Hepatocyte (in vitro differentiated cells): Measurements from ENCODE around the gene PDYN.

Experiments used
- EZH2 ChIP-seq: fragments of 200-600 bp; sonication (generic); IDR thresholded peaks from 2 replicates; pipeline ENCODE4 v1.6.1; 2016; ENCODE audit warnings: antibody characterized with exemption, mild to moderate bottlenecking, borderline replicate concordance
- EZH2phosphoT487 ChIP-seq: fragments of 200-600 bp; sonication (generic); IDR thresholded peaks from one replicate; pipeline ENCODE4 v1.6.1; 2018; ENCODE audit warnings: antibody characterized with exemption, mild to moderate bottlenecking, low read depth, moderate library complexity; ENCODE audit not compliant: unreplicated experiment, severe bottlenecking
- TF ChIP-seq, protein P1 (sequence below): fragments of 200-600 bp; sonication (generic); IDR thresholded peaks from 2 replicates; pipeline ENCODE4 v1.5.1; 2016; ENCODE audit warnings: antibody characterized with exemption, mild to moderate bottlenecking; ENCODE audit not compliant: poor library complexity

DNA sequence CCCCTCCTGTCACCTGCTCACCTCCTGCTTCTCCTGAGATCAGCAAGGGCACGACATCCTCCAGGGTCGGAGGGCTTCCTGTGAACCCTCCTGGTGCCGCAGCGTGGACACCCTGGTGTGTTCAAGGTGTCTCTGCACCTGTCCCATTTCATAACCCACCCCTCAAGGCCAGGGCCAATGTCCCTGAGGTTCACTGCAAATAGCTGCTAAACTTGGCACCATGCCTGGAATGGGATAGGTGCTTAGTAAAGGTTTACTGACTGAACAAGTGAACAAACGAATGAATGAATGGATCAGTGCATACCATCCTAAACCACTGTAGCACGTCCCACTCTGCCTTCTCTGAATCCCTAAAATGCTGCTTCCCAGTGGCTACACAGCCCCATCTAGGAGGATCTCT lies 63.7 kb downstream of the PDYN start:
- TF ChIP-seq, protein P1, sequence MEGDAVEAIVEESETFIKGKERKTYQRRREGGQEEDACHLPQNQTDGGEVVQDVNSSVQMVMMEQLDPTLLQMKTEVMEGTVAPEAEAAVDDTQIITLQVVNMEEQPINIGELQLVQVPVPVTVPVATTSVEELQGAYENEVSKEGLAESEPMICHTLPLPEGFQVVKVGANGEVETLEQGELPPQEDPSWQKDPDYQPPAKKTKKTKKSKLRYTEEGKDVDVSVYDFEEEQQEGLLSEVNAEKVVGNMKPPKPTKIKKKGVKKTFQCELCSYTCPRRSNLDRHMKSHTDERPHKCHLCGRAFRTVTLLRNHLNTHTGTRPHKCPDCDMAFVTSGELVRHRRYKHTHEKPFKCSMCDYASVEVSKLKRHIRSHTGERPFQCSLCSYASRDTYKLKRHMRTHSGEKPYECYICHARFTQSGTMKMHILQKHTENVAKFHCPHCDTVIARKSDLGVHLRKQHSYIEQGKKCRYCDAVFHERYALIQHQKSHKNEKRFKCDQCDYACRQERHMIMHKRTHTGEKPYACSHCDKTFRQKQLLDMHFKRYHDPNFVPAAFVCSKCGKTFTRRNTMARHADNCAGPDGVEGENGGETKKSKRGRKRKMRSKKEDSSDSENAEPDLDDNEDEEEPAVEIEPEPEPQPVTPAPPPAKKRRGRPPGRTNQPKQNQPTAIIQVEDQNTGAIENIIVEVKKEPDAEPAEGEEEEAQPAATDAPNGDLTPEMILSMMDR = no peak
- no peak for TF ChIP-seq EZH2
- TF ChIP-seq EZH2phosphoT487 = no peak
